GM12865 (cell line): Measurements from ENCODE around the gene CDYL.

Experiments
- DNase-seq: peaks from one replicate; pipeline ENCODE4 v3.0.0; 2010; ENCODE audit warnings: low read depth
- H3K4me3 ChIP-seq: 2 replicates; pipeline ENCODE4 v1.5.1; 2011; ENCODE audit warnings: mild to moderate bottlenecking, low read depth, low read length, control low read depth
- TF ChIP-seq, protein P1 (sequence below): IDR thresholded peaks from 2 replicates; pipeline ENCODE4 v1.5.1; 2011; ENCODE audit warnings: low read length, control low read depth, low read depth, inconsistent platforms; ENCODE audit not compliant: insufficient read depth; ENCODE audit errors: missing control alignments

Gene CDYL

DNA sequence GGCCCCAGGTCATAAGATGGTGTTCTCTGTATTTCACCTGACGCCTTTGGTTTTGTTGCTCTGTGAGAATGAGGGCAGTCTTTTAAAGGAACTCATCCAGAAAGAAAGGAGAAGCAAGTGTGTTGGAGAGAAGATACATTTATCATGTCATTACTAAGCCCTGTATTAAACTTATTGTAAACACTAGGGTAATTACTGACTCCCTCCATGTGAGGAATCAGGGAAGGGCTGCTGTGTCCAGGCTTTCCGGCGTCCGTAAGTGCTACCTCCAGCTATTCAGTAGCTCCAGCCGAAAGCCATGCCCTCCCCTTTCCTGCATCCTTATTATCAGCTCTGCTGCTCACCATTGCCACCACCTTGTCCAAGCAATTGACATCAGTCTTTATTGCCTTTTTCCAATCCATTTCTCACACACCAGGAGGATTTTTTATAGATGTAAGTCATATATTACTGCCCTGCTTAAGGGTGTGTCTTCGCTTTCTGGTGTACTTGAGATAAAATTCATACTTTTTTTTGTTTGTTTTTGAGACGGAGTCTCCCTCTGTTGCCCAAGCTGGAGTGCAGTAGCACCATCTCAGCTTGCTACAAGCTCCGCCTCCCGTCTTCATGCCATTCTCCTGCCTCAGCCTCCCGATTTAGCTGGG, 133.0 kb downstream of the CDYL start:
- DNase-seq: no peak
- TF ChIP-seq, protein P1, sequence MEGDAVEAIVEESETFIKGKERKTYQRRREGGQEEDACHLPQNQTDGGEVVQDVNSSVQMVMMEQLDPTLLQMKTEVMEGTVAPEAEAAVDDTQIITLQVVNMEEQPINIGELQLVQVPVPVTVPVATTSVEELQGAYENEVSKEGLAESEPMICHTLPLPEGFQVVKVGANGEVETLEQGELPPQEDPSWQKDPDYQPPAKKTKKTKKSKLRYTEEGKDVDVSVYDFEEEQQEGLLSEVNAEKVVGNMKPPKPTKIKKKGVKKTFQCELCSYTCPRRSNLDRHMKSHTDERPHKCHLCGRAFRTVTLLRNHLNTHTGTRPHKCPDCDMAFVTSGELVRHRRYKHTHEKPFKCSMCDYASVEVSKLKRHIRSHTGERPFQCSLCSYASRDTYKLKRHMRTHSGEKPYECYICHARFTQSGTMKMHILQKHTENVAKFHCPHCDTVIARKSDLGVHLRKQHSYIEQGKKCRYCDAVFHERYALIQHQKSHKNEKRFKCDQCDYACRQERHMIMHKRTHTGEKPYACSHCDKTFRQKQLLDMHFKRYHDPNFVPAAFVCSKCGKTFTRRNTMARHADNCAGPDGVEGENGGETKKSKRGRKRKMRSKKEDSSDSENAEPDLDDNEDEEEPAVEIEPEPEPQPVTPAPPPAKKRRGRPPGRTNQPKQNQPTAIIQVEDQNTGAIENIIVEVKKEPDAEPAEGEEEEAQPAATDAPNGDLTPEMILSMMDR: no peak
- no peak overlapping the region for H3K4me3 ChIP-seq

DNA sequence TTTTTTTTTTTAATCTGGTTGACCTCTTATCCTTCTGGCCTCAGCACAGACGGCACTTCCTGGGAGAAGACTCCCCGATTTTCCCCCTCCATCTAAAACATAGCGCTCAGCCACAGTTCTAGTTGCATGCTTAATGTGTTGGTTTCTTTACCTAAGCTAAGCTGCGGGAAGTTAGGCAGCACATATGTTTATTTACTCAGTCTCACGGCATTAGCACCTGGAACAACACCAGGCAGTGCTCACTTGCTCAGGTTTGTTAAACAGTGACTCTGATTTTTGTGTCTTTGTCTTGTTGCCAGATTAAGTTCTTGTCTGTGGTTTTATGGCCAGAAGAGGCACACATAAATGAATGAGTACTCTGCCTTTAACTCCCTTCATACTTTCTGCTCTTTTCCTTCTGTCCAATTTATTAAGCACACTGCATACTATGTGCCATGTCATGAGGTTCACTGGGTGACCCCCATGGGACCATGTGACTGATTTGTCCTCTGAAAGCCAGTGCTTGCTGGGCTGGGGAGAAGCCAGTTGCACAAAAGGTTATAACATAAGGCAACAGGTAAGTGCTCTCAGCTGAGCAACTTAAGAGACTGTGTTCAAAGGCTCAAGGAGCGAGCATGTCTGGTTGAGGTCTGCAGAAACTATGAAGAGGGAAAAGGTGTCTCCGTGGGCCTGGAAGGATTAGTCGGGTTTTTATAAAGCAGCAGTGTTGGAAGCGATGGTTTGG, 134.0 kb downstream of the CDYL start:
- no peak overlapping the region for H3K4me3 ChIP-seq
- DNase-seq: no peak
- TF ChIP-seq, protein P1: no peak

DNA sequence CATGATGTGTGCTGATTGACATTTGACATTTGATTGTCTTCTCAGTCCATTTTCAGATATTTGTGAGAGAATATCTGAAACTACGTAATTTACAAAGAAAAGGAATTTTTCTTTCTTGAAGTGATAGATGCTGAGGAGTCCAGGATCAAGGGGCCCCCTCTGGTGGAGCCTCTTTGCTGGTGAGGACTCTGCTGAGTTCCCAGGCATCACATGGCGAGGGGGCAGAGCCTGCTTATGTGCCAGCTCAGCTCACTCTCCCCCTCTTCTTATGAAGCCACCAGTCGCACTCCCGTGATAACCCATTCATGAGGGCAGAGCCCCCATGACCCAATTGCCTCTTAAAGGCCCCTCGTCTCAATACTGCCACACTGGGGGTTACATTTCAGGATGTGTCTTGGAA, 136.4 kb downstream of the CDYL start:
- TF ChIP-seq, protein P1: no peak
- H3K4me3 ChIP-seq: no peak overlapping the region
- DNase-seq: no peak

- no peak for DNase-seq
- TF ChIP-seq, protein P1: no peak
- no peak overlapping the region for H3K4me3 ChIP-seq
Observed at GRCh38 chr6:4913705-4914419, 137.7 kb downstream of the CDYL start.

DNA sequence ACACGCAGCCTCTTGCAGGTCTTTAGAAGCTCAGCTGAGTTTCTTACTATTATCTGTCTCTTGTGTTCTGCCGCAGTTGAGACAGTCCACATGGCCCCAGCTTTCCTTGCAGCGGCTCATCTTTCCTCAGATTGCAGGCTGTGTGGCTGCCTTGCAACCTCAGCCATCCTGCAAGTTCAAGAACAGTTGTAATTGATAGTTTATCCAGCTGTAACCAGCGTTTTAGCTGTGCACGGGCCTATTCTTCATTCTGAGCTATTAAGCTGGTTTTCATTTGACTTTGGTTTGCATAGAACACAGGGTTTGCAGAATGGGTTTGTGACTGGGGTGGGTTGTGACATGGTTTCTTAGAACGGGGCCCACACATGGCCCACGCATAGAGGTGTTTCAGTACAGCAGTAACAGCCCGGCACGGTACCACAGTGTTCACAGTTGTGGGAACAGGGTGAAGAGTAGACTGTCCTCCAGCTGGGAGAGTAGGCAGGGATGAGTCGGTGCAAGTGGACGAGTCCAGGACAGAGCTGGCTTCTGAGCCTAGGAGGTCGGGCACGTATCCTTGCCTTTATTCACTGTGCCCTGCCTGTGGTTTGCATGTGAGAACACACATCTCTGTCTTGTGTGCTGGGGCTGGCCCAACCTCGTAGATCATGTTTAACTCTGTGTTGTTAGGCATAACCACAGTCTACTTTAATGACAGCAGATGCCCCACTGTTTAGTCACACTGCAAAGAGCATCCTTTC, 138.4 kb downstream of the CDYL start:
- DNase-seq: no peak
- TF ChIP-seq, protein P1: no peak
- no peak overlapping the region for H3K4me3 ChIP-seq

DNA sequence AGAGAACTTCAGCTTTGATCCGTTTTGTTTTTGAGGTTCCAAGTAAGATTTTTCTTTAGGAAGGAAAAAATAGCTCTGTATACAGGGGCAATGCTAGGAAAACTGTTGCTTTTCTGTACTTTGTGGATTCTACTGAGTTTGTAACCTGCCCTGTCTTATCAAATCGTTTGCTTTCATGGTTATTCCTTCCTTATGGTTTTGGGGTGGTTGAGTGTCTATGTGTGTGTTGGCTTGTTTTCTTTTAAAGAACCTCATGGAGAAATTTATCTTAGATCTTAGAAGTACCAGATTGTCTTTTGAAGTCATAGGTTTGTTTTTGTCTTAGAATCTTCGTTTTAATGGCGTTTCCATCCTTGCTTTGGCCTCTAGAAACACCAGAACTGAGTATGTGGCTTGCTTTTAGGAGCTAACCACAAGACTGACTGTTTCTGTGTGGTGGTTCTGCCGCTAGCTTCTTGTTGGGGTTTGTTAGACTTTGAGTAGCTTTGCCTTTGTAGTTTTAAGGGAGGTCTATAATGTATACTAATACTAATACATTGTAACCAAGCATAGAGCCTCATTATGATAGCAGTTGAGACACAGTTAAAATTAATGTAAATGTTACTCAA, 140.9 kb downstream of the CDYL start:
- TF ChIP-seq, protein P1: no peak
- H3K4me3 ChIP-seq: no peak overlapping the region
- DNase-seq: no peak
